ENCODE measurements around the gene DYNLRB2. TPM values are rescaled to one million over a fixed set of nuclear protein-coding genes. Genes with fewer than 3 reads are reported as not detected.

DYNLRB2 gene
- total and polyA plus RNA-seq, 2 experiments from 2014 or later: not detected

DNA sequence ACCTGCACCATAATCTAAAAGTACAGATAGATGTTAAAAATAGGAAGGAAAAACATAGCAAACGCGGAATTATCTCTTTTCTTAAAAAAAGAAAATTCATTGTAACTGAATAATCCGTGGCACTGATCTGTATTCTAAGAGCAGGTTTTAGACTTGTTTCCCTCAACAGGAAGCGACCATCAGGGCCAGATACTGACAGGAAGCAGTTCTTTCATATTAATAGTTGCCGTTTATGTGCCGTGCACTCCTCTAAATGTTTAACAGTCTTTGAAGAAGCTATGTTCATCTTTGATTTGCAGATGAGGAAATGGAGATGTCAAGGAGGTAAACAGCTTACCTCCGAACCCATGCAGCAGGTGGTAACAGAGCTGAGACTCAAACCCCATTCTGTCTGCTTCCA lies 23.6 kb downstream of the DYNLRB2 start (continued):
- TF ChIP-seq, protein P1, sequence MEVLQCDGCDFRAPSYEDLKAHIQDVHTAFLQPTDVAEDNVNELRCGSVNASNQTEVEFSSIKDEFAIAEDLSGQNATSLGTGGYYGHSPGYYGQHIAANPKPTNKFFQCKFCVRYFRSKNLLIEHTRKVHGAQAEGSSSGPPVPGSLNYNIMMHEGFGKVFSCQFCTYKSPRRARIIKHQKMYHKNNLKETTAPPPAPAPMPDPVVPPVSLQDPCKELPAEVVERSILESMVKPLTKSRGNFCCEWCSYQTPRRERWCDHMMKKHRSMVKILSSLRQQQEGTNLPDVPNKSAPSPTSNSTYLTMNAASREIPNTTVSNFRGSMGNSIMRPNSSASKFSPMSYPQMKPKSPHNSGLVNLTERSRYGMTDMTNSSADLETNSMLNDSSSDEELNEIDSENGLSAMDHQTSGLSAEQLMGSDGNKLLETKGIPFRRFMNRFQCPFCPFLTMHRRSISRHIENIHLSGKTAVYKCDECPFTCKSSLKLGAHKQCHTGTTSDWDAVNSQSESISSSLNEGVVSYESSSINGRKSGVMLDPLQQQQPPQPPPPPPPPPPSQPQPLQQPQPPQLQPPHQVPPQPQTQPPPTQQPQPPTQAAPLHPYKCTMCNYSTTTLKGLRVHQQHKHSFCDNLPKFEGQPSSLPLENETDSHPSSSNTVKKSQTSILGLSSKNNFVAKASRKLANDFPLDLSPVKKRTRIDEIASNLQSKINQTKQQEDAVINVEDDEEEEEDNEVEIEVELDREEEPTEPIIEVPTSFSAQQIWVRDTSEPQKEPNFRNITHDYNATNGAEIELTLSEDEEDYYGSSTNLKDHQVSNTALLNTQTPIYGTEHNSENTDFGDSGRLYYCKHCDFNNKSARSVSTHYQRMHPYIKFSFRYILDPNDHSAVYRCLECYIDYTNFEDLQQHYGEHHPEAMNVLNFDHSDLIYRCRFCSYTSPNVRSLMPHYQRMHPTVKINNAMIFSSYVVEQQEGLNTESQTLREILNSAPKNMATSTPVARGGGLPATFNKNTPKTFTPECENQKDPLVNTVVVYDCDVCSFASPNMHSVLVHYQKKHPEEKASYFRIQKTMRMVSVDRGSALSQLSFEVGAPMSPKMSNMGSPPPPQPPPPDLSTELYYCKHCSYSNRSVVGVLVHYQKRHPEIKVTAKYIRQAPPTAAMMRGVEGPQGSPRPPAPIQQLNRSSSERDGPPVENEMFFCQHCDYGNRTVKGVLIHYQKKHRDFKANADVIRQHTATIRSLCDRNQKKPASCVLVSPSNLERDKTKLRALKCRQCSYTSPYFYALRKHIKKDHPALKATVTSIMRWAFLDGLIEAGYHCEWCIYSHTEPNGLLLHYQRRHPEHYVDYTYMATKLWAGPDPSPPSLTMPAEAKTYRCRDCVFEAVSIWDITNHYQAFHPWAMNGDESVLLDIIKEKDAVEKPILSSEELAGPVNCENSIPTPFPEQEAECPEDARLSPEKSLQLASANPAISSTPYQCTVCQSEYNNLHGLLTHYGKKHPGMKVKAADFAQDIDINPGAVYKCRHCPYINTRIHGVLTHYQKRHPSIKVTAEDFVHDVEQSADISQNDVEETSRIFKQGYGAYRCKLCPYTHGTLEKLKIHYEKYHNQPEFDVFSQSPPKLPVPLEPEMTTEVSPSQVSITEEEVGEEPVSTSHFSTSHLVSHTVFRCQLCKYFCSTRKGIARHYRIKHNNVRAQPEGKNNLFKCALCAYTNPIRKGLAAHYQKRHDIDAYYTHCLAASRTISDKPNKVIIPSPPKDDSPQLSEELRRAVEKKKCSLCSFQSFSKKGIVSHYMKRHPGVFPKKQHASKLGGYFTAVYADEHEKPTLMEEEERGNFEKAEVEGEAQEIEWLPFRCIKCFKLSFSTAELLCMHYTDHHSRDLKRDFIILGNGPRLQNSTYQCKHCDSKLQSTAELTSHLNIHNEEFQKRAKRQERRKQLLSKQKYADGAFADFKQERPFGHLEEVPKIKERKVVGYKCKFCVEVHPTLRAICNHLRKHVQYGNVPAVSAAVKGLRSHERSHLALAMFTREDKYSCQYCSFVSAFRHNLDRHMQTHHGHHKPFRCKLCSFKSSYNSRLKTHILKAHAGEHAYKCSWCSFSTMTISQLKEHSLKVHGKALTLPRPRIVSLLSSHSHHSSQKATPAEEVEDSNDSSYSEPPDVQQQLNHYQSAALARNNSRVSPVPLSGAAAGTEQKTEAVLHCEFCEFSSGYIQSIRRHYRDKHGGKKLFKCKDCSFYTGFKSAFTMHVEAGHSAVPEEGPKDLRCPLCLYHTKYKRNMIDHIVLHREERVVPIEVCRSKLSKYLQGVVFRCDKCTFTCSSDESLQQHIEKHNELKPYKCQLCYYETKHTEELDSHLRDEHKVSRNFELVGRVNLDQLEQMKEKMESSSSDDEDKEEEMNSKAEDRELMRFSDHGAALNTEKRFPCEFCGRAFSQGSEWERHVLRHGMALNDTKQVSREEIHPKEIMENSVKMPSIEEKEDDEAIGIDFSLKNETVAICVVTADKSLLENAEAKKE (CRISPR knock-in tag; IDR thresholded peaks at IDR 0.05): no peak
- TF ChIP-seq, protein P2, sequence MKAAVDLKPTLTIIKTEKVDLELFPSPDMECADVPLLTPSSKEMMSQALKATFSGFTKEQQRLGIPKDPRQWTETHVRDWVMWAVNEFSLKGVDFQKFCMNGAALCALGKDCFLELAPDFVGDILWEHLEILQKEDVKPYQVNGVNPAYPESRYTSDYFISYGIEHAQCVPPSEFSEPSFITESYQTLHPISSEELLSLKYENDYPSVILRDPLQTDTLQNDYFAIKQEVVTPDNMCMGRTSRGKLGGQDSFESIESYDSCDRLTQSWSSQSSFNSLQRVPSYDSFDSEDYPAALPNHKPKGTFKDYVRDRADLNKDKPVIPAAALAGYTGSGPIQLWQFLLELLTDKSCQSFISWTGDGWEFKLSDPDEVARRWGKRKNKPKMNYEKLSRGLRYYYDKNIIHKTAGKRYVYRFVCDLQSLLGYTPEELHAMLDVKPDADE (IDR thresholded peaks at IDR 0.05): no peak
- TF ChIP-seq EZH2 (IDR thresholded peaks at IDR 0.05; ENCODE audit: low read depth, unreplicated experiment): no peak
- no peak for TF ChIP-seq NANOG (IDR thresholded peaks at IDR 0.05; ENCODE audit: borderline replicate concordance)

DNA sequence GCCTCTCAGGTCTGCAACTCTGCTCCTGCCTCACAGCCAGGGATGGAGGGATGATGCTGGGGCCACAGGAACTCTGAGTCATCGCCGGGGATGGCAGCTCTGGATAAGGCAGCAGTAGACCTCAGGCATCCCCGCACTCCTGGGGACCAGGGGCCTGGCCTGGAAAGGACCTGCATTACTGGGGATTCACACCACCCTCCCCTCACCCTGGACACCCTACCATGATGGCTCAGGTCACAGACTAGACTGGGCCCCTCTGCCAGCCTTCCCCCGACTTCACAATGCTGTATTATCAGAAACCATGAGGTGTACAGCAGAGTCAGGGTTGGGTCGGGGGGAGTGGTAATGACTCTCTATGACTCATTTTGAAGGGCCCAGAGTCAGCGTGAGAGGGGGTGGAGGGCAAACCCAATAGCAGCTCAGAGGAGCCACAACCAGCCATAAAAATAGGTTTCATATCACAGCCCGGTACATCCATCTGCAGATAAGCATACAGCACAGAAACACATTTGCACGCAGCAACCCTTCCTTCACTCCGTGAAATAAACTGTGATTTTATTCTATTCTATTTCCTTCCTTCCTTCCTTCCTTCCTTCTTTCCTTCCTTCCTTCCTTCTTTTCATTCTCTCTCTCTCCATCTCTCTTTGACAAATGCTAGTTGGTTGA lies 28.8 kb downstream of the DYNLRB2 start:
- TF ChIP-seq JUNB (IDR thresholded peaks at IDR 0.05; ENCODE audit: unreplicated experiment): no peak
- TF ChIP-seq EZH2phosphoT487 (IDR thresholded peaks at IDR 0.05; ENCODE audit: unreplicated experiment): no peak
- TF ChIP-seq, protein P3, sequence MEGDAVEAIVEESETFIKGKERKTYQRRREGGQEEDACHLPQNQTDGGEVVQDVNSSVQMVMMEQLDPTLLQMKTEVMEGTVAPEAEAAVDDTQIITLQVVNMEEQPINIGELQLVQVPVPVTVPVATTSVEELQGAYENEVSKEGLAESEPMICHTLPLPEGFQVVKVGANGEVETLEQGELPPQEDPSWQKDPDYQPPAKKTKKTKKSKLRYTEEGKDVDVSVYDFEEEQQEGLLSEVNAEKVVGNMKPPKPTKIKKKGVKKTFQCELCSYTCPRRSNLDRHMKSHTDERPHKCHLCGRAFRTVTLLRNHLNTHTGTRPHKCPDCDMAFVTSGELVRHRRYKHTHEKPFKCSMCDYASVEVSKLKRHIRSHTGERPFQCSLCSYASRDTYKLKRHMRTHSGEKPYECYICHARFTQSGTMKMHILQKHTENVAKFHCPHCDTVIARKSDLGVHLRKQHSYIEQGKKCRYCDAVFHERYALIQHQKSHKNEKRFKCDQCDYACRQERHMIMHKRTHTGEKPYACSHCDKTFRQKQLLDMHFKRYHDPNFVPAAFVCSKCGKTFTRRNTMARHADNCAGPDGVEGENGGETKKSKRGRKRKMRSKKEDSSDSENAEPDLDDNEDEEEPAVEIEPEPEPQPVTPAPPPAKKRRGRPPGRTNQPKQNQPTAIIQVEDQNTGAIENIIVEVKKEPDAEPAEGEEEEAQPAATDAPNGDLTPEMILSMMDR (conservative IDR thresholded peaks at IDR 0.05; ENCODE audit: low read depth in 2 of 2): no peak
- no peak for TF ChIP-seq ZNF331 (CRISPR knock-in tag; IDR thresholded peaks at IDR 0.05; ENCODE audit: low read depth)
- TF ChIP-seq STAT1 (IDR thresholded peaks at IDR 0.05; ENCODE audit: unreplicated experiment): no peak
- peaks cover 7% of the 10 kb centered on the region for H3K27me3 Mint-ChIP-seq (ENCODE audit: insufficient read depth, low read depth, poor library complexity)
- no peak overlapping the region for H2AFZ ChIP-seq
- ATAC-seq (no peak), DNase-seq (ENCODE audit: low spot score) (no peak)
- no peaks in the 10 kb centered on the region for H3K79me2 ChIP-seq (replicated peaks; ENCODE audit: insufficient read depth)
- H3K9me2 ChIP-seq (ENCODE audit: insufficient read depth): peaks cover 18% of the 10 kb centered on the region
- H3K4me3 Mint-ChIP-seq: no peak overlapping the region
- H3K4me3 ChIP-seq: no peak overlapping the region
- peaks cover 5% of the 10 kb centered on the region; the same call in 2 of the 3 replicates for H3K36me3 Mint-ChIP-seq (ENCODE audit: low read depth)
- H3K36me3 ChIP-seq (ENCODE audit: insufficient read depth): no peaks in the 10 kb centered on the region
- no peak overlapping the region for H3K4me2 ChIP-seq
- H3K4me1 ChIP-seq (ENCODE audit: insufficient read depth): 0 out of 2 replicates have a peak, but pooled peaks cover 3% of the 10 kb centered on the region
- no peaks in the 10 kb centered on the region for H3K27me3 ChIP-seq (ENCODE audit: insufficient read depth)
- no peak overlapping the region for H3K27ac ChIP-seq (ENCODE audit: low read depth)
- H3F3A ChIP-seq (replicated peaks; ENCODE audit: low read depth): no peaks in the 10 kb centered on the region
- peaks cover 11% of the 10 kb centered on the region for H3K9me3 Mint-ChIP-seq
- H4K20me1 ChIP-seq (replicated peaks; ENCODE audit: insufficient read depth): no peaks in the 10 kb centered on the region
- peaks cover 4% of the 10 kb centered on the region for H3K4me1 Mint-ChIP-seq
- no peak overlapping the region for H3K27ac Mint-ChIP-seq
